ENCODE data around the gene SLC22A12. TPM values are rescaled to one million over a fixed set of nuclear protein-coding genes. Genes with fewer than 3 reads are reported as not detected.
A peak's percentile ranks its signal among the peaks of the same experiment; 100 is the strongest.

SLC22A12 gene
- total RNA-seq, 4 donors from 2014 or later = not detected

DNA sequence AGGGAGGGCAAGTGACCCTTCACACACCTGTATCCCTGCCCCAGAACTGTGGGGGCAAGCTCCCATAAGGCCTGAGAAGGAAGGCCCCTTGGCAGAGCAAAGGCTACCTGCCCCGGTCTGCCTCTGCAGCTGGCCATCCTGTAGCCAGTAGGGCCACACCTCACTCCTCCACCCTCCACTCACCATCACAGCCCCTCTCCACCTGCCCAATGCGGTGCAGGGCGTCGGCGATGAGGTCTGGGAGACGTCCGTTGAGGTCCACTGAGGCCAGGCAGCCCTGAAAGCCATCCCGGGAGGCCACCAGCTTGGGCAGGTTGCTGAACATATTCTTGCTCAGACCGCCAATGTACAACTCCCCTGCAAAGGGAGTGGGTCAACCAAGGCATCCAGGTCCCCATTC, 57.5 kb downstream of the SLC22A12 start:
- intact Hi-C loops (cut with DNase I; ENCODE audit: low total_unique reads) (no loop called here), in situ Hi-C loops (cut with MboI; ENCODE audit: low pct_ligation_motif_present in 1 of 4, low pct_unique_long_range_greater_than_20kb in 1 of 4, low sequenced_read_pairs in 3 of 4) (no loop called here)
- TF ChIP-seq EP300 (IDR thresholded peaks at IDR 0.05; ENCODE audit: low read depth) (no peak), POLR2AphosphoS5 (IDR thresholded peaks at IDR 0.05) (no peak), POLR2A (IDR thresholded peaks at IDR 0.05) (no peak)
- TF ChIP-seq, protein P1, sequence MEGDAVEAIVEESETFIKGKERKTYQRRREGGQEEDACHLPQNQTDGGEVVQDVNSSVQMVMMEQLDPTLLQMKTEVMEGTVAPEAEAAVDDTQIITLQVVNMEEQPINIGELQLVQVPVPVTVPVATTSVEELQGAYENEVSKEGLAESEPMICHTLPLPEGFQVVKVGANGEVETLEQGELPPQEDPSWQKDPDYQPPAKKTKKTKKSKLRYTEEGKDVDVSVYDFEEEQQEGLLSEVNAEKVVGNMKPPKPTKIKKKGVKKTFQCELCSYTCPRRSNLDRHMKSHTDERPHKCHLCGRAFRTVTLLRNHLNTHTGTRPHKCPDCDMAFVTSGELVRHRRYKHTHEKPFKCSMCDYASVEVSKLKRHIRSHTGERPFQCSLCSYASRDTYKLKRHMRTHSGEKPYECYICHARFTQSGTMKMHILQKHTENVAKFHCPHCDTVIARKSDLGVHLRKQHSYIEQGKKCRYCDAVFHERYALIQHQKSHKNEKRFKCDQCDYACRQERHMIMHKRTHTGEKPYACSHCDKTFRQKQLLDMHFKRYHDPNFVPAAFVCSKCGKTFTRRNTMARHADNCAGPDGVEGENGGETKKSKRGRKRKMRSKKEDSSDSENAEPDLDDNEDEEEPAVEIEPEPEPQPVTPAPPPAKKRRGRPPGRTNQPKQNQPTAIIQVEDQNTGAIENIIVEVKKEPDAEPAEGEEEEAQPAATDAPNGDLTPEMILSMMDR (IDR thresholded peaks at IDR 0.05) = no peak
- H3K27me3 ChIP-seq = peaks cover 22% of the 10 kb centered on the region
- no peak overlapping the region for H3K27ac ChIP-seq
- peaks cover 0 to 6% (median 2%) of the 10 kb centered on the region in 4 donors for H3K4me1 ChIP-seq
- DNase-seq = no peak
- H3K9me3 ChIP-seq = no peaks in the 10 kb centered on the region
- H3K4me3 ChIP-seq = no peak overlapping the region
- 79% methylated on average over 8 of the region's 9 CpGs; no CpG with 5 or more reads in 1 of the 2 donors for WGBS, 2 donors (ENCODE audit: low coverage in 1 of 2)
- H3K36me3 ChIP-seq = no peaks in the 10 kb centered on the region

DNA sequence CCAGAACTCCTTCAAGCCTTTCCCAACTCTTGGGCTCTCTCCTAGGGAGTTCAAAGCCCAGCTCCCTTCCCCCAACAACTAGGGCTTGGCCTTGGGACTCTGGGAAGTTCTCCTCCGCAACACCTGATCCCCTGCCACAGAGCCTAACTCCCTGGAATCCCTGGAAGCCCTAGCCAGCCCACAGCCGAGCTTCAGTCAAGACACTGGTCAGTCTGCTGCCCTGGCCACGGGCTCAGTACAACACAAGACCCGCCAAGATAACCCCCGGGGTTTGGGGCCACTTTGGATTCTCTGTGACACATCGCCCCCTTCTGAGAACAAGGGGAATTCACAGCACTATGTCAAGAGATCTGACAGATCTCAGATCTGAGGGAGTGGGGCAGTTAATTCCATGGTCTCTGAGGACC, 58.3 kb downstream of the SLC22A12 start:
- 28 to 80% methylated on average over 1 to 6 of the region's 6 CpGs for WGBS, 2 donors (ENCODE audit: low coverage in 1 of 2)
- H3K4me3 ChIP-seq = no peak overlapping the region
- in situ Hi-C loops (cut with MboI; ENCODE audit: low pct_ligation_motif_present in 1 of 4, low pct_unique_long_range_greater_than_20kb in 1 of 4, low sequenced_read_pairs in 3 of 4) = no loop called here
- no peaks in the 10 kb centered on the region for H3K9me3 ChIP-seq
- no peaks in the 10 kb centered on the region for H3K36me3 ChIP-seq
- TF ChIP-seq, protein P1 (IDR thresholded peaks at IDR 0.05) = peak; percentile 27 to 54 (median 34)
- TF ChIP-seq POLR2A (IDR thresholded peaks at IDR 0.05) = no peak
- no peak for TF ChIP-seq POLR2AphosphoS5 (IDR thresholded peaks at IDR 0.05)
- no peak for TF ChIP-seq EP300 (IDR thresholded peaks at IDR 0.05; ENCODE audit: low read depth)
- peaks cover 15% of the 10 kb centered on the region for H3K27me3 ChIP-seq
- peaks cover 0 to 3% (median 0%) of the 10 kb centered on the region in 4 donors for H3K4me1 ChIP-seq
- H3K27ac ChIP-seq = no peak overlapping the region
- intact Hi-C loops (cut with DNase I; ENCODE audit: low total_unique reads) = no loop called here
- DNase-seq = no peak

DNA sequence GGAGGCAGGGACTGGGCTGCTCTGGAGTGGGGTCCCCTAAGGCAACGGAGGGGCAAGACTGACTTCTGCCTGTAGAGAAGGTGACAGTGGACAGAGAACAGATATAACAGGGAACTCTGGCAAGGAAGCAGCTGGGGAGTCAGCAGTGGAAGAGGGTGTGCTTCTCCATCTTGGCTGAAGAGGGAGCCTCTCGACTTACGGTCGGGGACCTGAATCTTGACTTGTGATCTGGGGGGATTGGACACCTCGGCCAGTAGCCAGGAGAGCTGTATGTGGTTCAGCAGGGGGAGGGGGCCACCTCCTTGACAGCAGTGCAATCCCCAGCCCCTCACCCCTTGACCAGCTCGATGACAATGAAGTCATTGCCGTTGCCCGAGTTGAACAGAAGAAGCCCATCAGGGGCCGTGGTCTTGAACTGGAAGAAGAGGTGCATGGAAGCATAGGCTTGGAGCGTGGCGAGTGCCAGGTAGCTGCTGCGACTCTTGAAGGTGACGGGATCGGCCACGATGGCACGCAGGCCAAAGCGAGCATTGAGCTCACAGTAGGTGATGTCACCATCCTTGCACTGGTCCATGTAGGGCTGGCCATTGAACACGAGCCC, 60.0 kb downstream of the SLC22A12 start:
- Histone ChIP-seq H3K4me1 (peaks cover 0 to 3% (median 0%) of the 10 kb centered on the region in 4 donors), H3K27ac (no peak overlapping the region), H3K36me3 (no peaks in the 10 kb centered on the region), H3K27me3 (peaks cover under 1% of the 10 kb centered on the region), H3K9me3 (no peaks in the 10 kb centered on the region), H3K4me3 (no peak overlapping the region)
- intact Hi-C loops (cut with DNase I; ENCODE audit: low total_unique reads) (loop anchor here (2.0 kb wide), 1 partner anchor 90 kb away; no protein-coding TSS in a partner anchor), in situ Hi-C loops (cut with MboI; ENCODE audit: low pct_ligation_motif_present in 1 of 4, low pct_unique_long_range_greater_than_20kb in 1 of 4, low sequenced_read_pairs in 3 of 4) (loop anchor here in 1 of 4 donors (10.0 kb wide), 1 partner anchor 106 kb away; no protein-coding TSS in a partner anchor)
- DNase-seq = no peak
- 40 to 67% methylated on average over 2 to 18 of the region's 18 CpGs for WGBS, 2 donors (ENCODE audit: low coverage in 1 of 2)
- TF ChIP-seq, protein P1 (IDR thresholded peaks at IDR 0.05) = peak in 4 of 5 experiments; percentile 34 to 45 (median 38)
- no peak for TF ChIP-seq EP300 (IDR thresholded peaks at IDR 0.05; ENCODE audit: low read depth)

Other genes starting within 250 kb of the SLC22A12 start
- 10 to 100 TPM; 14.5 to 86.0 (median 34.5) TPM for gene RPS6KA4, start 232.1 kb upstream of the SLC22A12 start, total RNA-seq
- not detected for gene SLC22A11, start 35.3 kb upstream of the SLC22A12 start, total RNA-seq
- gene NRXN2, start 132.0 kb downstream of the SLC22A12 start, total RNA-seq = 1 to 10 TPM; 2.9 to 7.4 (median 6.8) TPM
- gene RASGRP2, start 152.9 kb downstream of the SLC22A12 start, total RNA-seq = 10 to 100 TPM; 12.1 to 24.3 (median 17.3) TPM
- gene PYGM, start 168.8 kb downstream of the SLC22A12 start, total RNA-seq = 1 to 10 TPM; 1.2 to 7.9 (median 2.2) TPM
- gene SF1, start 187.3 kb downstream of the SLC22A12 start, total RNA-seq = 100 to 1,000 TPM; 196 to 458 (median 377) TPM
- gene MAP4K2, start 212.0 kb downstream of the SLC22A12 start, total RNA-seq = 100 to 1,000 TPM in 2 of 4 donors, 10 to 100 TPM in 2; 10.1 to 369 (median 90.9) TPM
- gene MEN1, start 219.3 kb downstream of the SLC22A12 start, total RNA-seq = 10 to 100 TPM; 19.5 to 30.3 (median 25.4) TPM

Measured in transverse colon (tissue), 4 donors.